ENCODE data around the gene COL1A1.

COL1A1 gene

DNA sequence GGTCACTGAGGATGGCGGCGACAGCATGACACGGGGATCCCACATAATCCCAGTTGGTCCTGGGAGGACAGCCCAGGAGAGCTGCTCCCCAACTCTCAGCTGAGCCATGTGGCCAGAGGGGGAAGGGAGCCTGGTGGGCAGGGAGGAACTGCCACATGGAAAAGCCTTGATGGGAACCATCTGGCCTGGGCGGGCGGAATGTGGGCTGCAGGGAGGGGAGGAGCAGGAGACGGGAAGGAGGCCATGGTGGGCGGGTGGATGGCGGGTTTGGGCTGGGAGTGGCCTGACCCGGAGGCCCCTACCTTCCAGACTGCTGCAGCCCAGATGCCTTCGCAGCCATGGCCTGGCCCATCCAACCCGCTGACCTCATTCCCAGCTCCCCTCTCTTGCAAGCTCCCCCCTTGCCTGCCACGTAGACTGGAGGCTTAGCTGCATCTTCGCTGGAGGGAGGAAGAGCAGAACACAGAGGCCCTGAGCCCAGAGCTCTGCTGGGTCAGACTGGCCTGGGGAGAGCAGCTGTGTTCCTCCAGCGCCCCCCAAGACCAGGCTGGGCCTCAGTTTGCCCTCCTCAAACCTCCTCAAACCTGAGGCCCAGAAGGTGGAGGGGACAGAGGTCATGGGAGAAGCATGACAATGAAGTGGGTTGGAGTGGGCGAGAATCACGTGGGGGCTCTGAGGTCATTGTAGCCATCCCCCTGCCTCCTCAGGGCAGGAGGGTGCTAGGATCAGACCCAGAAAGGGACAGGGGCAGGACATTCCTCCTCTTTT, 8.2 kb upstream of the COL1A1 start:
- TF ChIP-seq, protein P1, sequence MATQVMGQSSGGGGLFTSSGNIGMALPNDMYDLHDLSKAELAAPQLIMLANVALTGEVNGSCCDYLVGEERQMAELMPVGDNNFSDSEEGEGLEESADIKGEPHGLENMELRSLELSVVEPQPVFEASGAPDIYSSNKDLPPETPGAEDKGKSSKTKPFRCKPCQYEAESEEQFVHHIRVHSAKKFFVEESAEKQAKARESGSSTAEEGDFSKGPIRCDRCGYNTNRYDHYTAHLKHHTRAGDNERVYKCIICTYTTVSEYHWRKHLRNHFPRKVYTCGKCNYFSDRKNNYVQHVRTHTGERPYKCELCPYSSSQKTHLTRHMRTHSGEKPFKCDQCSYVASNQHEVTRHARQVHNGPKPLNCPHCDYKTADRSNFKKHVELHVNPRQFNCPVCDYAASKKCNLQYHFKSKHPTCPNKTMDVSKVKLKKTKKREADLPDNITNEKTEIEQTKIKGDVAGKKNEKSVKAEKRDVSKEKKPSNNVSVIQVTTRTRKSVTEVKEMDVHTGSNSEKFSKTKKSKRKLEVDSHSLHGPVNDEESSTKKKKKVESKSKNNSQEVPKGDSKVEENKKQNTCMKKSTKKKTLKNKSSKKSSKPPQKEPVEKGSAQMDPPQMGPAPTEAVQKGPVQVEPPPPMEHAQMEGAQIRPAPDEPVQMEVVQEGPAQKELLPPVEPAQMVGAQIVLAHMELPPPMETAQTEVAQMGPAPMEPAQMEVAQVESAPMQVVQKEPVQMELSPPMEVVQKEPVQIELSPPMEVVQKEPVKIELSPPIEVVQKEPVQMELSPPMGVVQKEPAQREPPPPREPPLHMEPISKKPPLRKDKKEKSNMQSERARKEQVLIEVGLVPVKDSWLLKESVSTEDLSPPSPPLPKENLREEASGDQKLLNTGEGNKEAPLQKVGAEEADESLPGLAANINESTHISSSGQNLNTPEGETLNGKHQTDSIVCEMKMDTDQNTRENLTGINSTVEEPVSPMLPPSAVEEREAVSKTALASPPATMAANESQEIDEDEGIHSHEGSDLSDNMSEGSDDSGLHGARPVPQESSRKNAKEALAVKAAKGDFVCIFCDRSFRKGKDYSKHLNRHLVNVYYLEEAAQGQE (IDR thresholded peaks at IDR 0.05; ENCODE audit: insufficient read depth in 1 of 2, low read depth in 2 of 2, low read length in 2 of 2) = 0 out of 4 replicates have a peak, but pooled peaks of 1 of the 2 experiments have one; percentile 36
- TF ChIP-seq TAF1 (IDR thresholded peaks at IDR 0.05; ENCODE audit: borderline replicate concordance, insufficient read depth, low read length) (0 out of 2 replicates have a peak, but pooled peaks have one; percentile 40), POLR2AphosphoS5 (IDR thresholded peaks at IDR 0.05; ENCODE audit: low read depth, low read length) (peak; percentile 74), SIN3A (IDR thresholded peaks at IDR 0.05; ENCODE audit: borderline replicate concordance, insufficient read depth, low read length) (0 out of 2 replicates have a peak, but pooled peaks have one; percentile 51), FOXP2 (optimal IDR thresholded peaks at IDR 0.05; ENCODE audit: borderline replicate concordance, extremely low read depth, extremely low read length, insufficient read depth) (peak; percentile 64)

DNA sequence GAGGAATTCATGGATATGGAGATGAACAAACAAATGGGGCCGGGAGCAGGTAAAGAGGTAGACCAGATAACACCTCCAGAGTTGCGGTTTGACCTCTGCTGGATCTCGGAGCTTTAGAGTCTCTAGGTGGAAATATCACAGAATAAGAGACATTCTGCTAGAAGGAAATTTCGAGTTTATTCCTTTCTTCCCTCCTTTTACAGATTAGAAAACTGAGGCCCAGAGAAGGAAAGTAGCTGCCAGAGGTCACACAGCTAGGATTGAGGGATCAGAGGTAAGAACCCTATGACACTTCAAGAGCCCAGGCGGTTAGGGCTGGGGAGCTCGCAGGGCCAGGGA, 7.7 kb upstream of the COL1A1 start:
- TF ChIP-seq SIN3A (IDR thresholded peaks at IDR 0.05; ENCODE audit: borderline replicate concordance, insufficient read depth, low read length) (no peak), TAF1 (IDR thresholded peaks at IDR 0.05; ENCODE audit: borderline replicate concordance, insufficient read depth, low read length) (peak; percentile 3; the same call in 1 of the 2 replicates), FOXP2 (optimal IDR thresholded peaks at IDR 0.05; ENCODE audit: borderline replicate concordance, extremely low read depth, extremely low read length, insufficient read depth) (no peak)
- TF ChIP-seq, protein P1 (IDR thresholded peaks at IDR 0.05; ENCODE audit: insufficient read depth in 1 of 2, low read depth in 2 of 2, low read length in 2 of 2) = no peak

DNA sequence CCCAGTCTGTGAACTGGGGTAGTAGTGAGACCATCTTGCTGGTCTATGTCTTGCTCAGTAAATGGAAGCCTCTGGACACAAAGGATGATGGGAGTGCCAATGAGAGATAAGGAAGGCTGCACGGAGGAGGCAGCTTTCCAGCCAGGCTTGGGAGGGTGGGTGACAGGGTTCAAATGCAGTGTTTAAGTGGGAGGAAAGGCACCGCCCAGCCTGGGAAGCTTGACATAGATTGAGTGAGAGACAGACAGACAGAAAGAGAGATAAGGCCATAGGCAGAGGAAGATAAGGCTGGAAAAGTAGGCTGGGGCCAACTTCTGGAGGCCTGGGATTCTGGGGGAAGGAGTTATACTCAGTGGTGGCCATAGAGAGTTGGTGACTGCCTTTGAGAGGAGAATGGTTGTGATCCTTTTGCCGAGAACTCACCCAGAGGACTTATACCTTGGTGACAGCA, 7.2 kb upstream of the COL1A1 start:
- TF ChIP-seq POLR2AphosphoS5 (IDR thresholded peaks at IDR 0.05; ENCODE audit: low read depth, low read length) (no peak), TAF1 (IDR thresholded peaks at IDR 0.05; ENCODE audit: borderline replicate concordance, insufficient read depth, low read length) (no peak), FOXP2 (optimal IDR thresholded peaks at IDR 0.05; ENCODE audit: borderline replicate concordance, extremely low read depth, extremely low read length, insufficient read depth) (no peak), SIN3A (IDR thresholded peaks at IDR 0.05; ENCODE audit: borderline replicate concordance, insufficient read depth, low read length) (no peak)
- TF ChIP-seq, protein P1 (IDR thresholded peaks at IDR 0.05; ENCODE audit: insufficient read depth in 1 of 2, low read depth in 2 of 2, low read length in 2 of 2) = no peak

DNA sequence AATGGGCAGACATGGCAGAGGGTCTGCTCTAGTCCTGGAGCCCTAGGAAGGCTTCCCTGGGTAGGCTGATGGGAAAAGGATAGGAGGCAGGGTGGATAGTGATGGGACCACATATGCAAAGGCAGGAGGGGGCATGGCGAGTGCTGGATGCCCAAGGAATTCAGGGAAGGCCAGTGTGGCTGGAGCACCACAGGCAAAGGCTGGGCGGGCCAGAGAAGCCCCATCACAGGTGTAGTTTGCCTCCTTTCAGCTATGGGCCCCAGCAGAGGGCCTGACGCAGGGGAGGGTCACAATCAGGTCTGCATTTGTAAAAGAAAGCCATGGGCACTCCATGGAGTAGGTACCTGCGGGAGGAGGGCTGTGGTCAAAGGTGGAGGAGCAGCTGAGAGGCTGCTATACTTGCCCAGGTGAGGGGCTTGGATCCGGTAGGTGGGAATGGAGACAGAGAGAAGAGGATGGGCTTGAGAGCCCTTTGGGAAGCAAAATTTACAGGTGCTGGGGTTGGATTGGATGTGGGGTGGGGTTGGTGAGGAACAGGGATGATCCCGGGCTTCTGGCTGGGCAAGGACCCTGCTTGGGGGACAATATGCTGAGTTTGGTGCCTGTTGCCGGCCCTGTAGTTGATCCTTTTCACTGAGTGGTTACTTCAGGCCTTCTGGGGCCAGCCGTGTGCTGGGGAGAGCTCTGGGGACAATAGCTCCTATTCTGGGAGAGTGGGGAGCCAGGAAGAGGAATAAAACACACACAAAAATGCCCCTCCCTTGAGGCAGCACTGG, 6.5 kb upstream of the COL1A1 start:
- TF ChIP-seq, protein P1 (IDR thresholded peaks at IDR 0.05; ENCODE audit: insufficient read depth in 1 of 2, low read depth in 2 of 2, low read length in 2 of 2) = no peak
- TF ChIP-seq TAF1 (IDR thresholded peaks at IDR 0.05; ENCODE audit: borderline replicate concordance, insufficient read depth, low read length) = no peak
- TF ChIP-seq POLR2AphosphoS5 (IDR thresholded peaks at IDR 0.05; ENCODE audit: low read depth, low read length) = no peak
- TF ChIP-seq SIN3A (IDR thresholded peaks at IDR 0.05; ENCODE audit: borderline replicate concordance, insufficient read depth, low read length) = no peak
- TF ChIP-seq FOXP2 (optimal IDR thresholded peaks at IDR 0.05; ENCODE audit: borderline replicate concordance, extremely low read depth, extremely low read length, insufficient read depth) = no peak

Measured in PFSK-1 (cell line).